Heart right ventricle (tissue), 16 donors: Measurements from ENCODE around the gene EGFR. TPM values are rescaled to one million over a fixed set of nuclear protein-coding genes. Genes with fewer than 3 reads are reported as not detected.

Source experiments
- ATAC-seq, 8 donors: fragments of 200-7000 bp; cut with Tn5 transposase; one replicate each; pipeline ENCODE4 v1.9.1; 2020; ENCODE audit warnings: mild to moderate bottlenecking in 8 of 8, moderate library complexity in 8 of 8, moderate number of reproducible peaks in 1 of 8
- DNase-seq, 2 donors: peaks; one replicate each; pipeline ENCODE4 v3.0.0-alpha.2; 2020
- H3K27ac ChIP-seq, 10 donors: fragments of 200-600 bp; sonication (generic) in 2 of 10; one replicate each; pipeline versions ENCODE4 v1.5.0 to v1.8.0; 2020 to 2022; ENCODE audit warnings: mild to moderate bottlenecking in 3 of 10
- H3K27me3 ChIP-seq, 7 donors: fragments of 200-600 bp; one replicate each; pipeline ENCODE4 v1.8.0; 2021 to 2022; ENCODE audit warnings: mild to moderate bottlenecking in 2 of 7
- H3K36me3 ChIP-seq, 9 donors: fragments of 200-600 bp; sonication (generic) in 1 of 9; one replicate each; pipeline versions ENCODE4 v1.5.0 to v1.8.0; 2020 to 2022; ENCODE audit warnings: mild to moderate bottlenecking in 2 of 9
- H3K4me1 ChIP-seq, 9 donors: fragments of 200-600 bp; sonication (generic) in 1 of 9; one replicate each; pipeline versions ENCODE4 v1.5.0 to v1.8.0; 2020 to 2022; ENCODE audit warnings: mild to moderate bottlenecking in 4 of 9
- H3K4me3 ChIP-seq, 10 donors: fragments of 200-600 bp; sonication (generic) in 2 of 10; one replicate each; pipeline versions ENCODE4 v1.5.0 to v1.8.0; 2020 to 2022; ENCODE audit warnings: mild to moderate bottlenecking in 7 of 10, moderate library complexity in 2 of 10
- H3K9me3 ChIP-seq, 11 donors: fragments of 200-600 bp in 10 of 11; sonication (generic) in 2 of 11; one replicate each; pipeline versions ENCODE4 v1.5.0 to v1.8.0; 2013 to 2022; ENCODE audit warnings: mild to moderate bottlenecking in 2 of 11, control low read depth in 1 of 11, moderate library complexity in 1 of 11
- WGBS, 2 donors: extraction: QIAGEN DNeasy Blood & Tissue Kit; methylation state at CpG; one replicate each; pipeline ENCODE4 v1.1.7; 2013; ENCODE audit warnings: inconsistent platforms in 1 of 2; 5-methylcytosine and 5-hydroxymethylcytosine counted together
- intact Hi-C, 10 donors: fragments of 100-400 bp; cut with DNase I; formaldehyde crosslinking; loops; one replicate each; pipeline versions ENCODE4 v1.11.1 to v1.14.2; 2022
- polyA plus RNA-seq, 2 donors: library from polyadenylated mRNA; stranded (reverse); fragments of 200-250 nt; gene quantifications; one replicate each; pipeline ENCODE4 v1.2.3, GENCODE V29; 2013
- total RNA-seq, 10 donors: library from RNA; stranded (reverse); fragmentation: NEBNext Ultra II Directional in 3 of 10; extraction: Animal tissue kit (Norgen Biotek cat#: 25700) in 3 of 10; gene quantifications; one replicate each; pipeline versions ENCODE4 v1.2.1 to v1.2.4, GENCODE V29; 2021 to 2023
- TF ChIP-seq, protein P1 (sequence below), 9 donors: fragments of 200-600 bp; sonication (generic) in 2 of 9; IDR thresholded peaks; one replicate each; pipeline versions ENCODE4 v1.5.0 to v1.8.0; 2021 to 2022; ENCODE audit warnings: antibody characterized with exemption in 9 of 9, mild to moderate bottlenecking in 5 of 9, moderate library complexity in 1 of 9
- donor health status: Arrhythmogenic right ventricular cardiomyopathy.
- donor health status: ischemic (EF 13 %, LVEDD 7.1; RV severe dilation, severe dysfunction).
- donor health status: healthy with polysubstance abuse.
- donor health status: DM: no; HTN: yes; CAD: no.
- donor health status: DM: no; HTN: no; CAD: no.
- donor health status: ischemic (EF 25% LVEDD 6.9; RV normal size, moderate dysfunction).
- donor health status: ischemic (EF 25% LVEDD 5.7; RV mildly dilated, moderate dysfunction).
- donor health status: healthy.
- donor health status: DM: yes; HTN: yes; CAD: no.
- donor health status: Ischemic cardiomyopathy.
- donor health status: ischemic (EF 35%, LVEDD 5.7; RV mildly dilated, moderate dysfunction).
- donor health status: nonischemic (EF 11% LVEDD 7.7; RV severe dilation, severe dysfunction).
- donor health status: DM: yes; HTN: yes; CAD: no.
- donor health status: PGD.
- donor health status: ischemic (EF 29% LVEDD 5.4; RV normal size, mild dysfunction).
- donor health status: nonischemic (EF 23%, LVEDD 6.1; RV moderate dilation, normal function).

Gene EGFR
- total and polyA plus RNA-seq, 12 donors, result 1.9 to 13.5 (median 7.6) TPM

DNA sequence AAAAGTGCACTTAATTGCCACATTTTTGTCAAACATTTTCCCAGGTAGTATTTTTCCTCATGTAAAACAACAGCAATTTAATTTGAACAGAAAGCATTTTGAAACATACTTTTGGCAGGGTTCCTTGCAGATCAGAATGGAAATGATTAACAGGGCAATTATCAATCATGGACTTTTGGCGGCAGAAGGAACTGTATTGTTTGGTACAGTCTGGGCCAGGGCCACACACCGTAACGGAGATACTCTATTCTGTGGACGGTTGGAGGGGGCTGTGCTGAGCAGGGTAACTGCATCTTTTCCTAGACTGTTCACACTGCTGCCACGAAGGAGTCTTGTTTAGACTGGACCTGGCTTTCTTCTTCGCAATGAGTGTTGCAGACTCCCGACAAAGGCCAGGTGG, 62.3 kb downstream of the EGFR start:
- peaks cover 0 to 3% (median 0%) of the 10 kb centered on the region in 9 donors for H3K36me3 ChIP-seq
- peak overlapping the region in 3 of 10 donors; percentile 41 to 44 (median 43) for H3K27ac ChIP-seq
- WGBS, 2 donors, result 70 to 78% methylated on average over 7 of the region's 7 CpGs
- H3K4me3 ChIP-seq, result no peak overlapping the region
- peak in 2 of 8 donors; percentile 15 to 18 for ATAC-seq
- DNase-seq, result no peak
- intact Hi-C loops, result loop anchor here in 1 of 10 donors (10.0 kb wide), 1 partner anchor 56 kb away; no protein-coding TSS in a partner anchor
- H3K9me3 ChIP-seq, result no peaks in the 10 kb centered on the region
- TF ChIP-seq, protein P1, sequence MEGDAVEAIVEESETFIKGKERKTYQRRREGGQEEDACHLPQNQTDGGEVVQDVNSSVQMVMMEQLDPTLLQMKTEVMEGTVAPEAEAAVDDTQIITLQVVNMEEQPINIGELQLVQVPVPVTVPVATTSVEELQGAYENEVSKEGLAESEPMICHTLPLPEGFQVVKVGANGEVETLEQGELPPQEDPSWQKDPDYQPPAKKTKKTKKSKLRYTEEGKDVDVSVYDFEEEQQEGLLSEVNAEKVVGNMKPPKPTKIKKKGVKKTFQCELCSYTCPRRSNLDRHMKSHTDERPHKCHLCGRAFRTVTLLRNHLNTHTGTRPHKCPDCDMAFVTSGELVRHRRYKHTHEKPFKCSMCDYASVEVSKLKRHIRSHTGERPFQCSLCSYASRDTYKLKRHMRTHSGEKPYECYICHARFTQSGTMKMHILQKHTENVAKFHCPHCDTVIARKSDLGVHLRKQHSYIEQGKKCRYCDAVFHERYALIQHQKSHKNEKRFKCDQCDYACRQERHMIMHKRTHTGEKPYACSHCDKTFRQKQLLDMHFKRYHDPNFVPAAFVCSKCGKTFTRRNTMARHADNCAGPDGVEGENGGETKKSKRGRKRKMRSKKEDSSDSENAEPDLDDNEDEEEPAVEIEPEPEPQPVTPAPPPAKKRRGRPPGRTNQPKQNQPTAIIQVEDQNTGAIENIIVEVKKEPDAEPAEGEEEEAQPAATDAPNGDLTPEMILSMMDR (IDR thresholded peaks at IDR 0.05), result no peak
- H3K4me1 ChIP-seq, result peaks cover 0 to 47% (median 17%) of the 10 kb centered on the region in 9 donors
- H3K27me3 ChIP-seq, result no peaks in the 10 kb centered on the region

DNA sequence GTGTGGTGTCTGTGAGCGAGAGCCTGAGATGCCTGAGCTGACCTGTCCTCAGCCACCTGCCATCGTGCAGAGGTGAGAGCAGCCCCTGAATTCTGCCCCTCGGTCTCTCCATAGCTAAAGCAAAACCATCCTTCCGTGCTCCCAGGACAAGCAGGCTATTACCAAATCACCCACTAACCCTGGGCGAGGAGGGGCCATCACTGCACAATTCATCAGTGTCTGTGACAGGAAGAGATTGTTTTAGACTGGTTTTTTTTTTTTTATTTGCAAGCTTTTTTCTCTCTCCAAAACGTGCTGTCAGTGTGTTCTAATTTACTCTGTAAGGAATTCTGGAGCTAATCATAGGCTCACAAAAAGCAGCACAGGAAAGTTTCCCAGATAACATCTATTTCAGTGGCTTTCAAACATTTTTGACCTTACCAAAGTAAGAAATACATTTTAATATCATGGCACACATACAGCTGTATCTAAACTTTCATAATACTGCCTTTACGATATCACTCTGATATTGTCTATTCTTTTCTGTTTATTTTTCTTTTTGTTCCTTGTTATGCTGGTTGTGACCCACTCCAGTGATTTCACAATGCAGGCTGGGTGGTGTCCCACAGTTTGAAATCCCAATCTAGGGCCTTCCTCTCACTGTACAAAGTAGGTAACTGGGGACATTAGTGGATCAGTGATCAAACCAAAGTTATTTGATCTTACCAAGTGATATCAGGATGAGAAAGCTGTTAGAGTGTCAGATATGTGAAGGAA, 62.8 kb downstream of the EGFR start:
- Histone ChIP-seq H3K4me1 (peaks cover 0 to 47% (median 23%) of the 10 kb centered on the region in 9 donors), H3K27ac (peak overlapping the region in 4 of 10 donors; percentile 20 to 44 (median 42)), H3K27me3 (no peaks in the 10 kb centered on the region), H3K36me3 (peaks cover 0 to 3% (median 0%) of the 10 kb centered on the region in 9 donors), H3K4me3 (no peak overlapping the region), H3K9me3 (no peaks in the 10 kb centered on the region)
- WGBS, 2 donors, result 63 to 68% methylated on average over 7 of the region's 7 CpGs
- TF ChIP-seq, protein P1 (IDR thresholded peaks at IDR 0.05), result no peak
- DNase-seq (no peak), ATAC-seq (peak in 3 of 8 donors; percentile 35 to 49 (median 40))
- intact Hi-C loops, result loop anchor here in 1 of 10 donors (10.0 kb wide), 1 partner anchor 57 kb away; no protein-coding TSS in a partner anchor

DNA sequence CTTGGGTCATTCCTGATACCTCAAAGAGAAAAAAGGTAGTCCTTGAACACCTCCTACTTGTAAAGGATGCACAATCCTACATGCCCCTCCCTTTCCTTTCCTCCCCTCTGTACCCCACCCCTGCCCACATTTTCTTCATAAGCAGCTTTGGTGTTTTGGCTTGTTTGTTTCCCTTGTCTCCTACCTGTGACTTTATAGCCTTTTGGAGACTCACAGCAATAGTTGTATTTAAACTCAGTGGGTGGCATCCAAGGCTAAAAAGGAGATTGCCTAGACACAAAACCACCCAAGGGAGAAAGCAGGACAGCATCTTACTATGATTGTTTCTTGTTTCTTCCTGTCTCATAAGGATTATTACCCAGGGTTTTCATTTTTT, 63.4 kb downstream of the EGFR start:
- TF ChIP-seq, protein P1 (IDR thresholded peaks at IDR 0.05), result no peak
- H3K36me3 ChIP-seq, result peaks cover 0 to 3% (median 0%) of the 10 kb centered on the region in 9 donors
- ATAC-seq (no peak), DNase-seq (no peak)
- H3K27me3 ChIP-seq, result no peaks in the 10 kb centered on the region
- H3K27ac ChIP-seq, result peak overlapping the region in 3 of 10 donors; percentile 20 to 44 (median 43)
- H3K4me3 ChIP-seq, result no peak overlapping the region
- H3K9me3 ChIP-seq, result no peaks in the 10 kb centered on the region
- peaks cover 0 to 49% (median 28%) of the 10 kb centered on the region in 9 donors for H3K4me1 ChIP-seq
- intact Hi-C loops, result loop anchor here in 1 of 10 donors (10.0 kb wide), 1 partner anchor 57 kb away; no protein-coding TSS in a partner anchor

DNA sequence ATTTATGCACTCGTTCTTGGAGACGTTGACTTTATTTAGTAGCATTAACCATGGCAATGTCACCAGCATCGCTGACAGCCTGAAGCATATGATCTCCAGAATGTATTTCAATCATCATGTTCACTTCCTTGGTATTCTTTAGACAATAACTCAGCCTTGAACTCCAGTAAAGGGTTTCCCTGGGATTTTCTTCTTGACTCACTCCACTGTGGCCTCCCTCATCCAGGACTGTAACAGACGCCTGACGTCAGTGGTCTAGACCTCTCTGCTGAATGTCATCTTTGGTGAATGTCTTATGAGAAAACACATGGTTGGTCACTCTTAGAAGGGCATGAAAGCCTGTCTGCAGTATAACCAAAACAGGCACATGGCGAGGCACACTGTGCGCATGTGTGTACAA, 64.4 kb downstream of the EGFR start:
- intact Hi-C loops, result loop anchor here in 1 of 10 donors (10.0 kb wide), 1 partner anchor 58 kb away; no protein-coding TSS in a partner anchor
- Histone ChIP-seq H3K36me3 (peaks cover 0 to 3% (median 0%) of the 10 kb centered on the region in 9 donors), H3K4me3 (no peak overlapping the region), H3K9me3 (no peaks in the 10 kb centered on the region), H3K27me3 (no peaks in the 10 kb centered on the region), H3K27ac (no peak overlapping the region), H3K4me1 (peaks cover 0 to 57% (median 34%) of the 10 kb centered on the region in 9 donors)
- DNase-seq (no peak), ATAC-seq (no peak)
- TF ChIP-seq, protein P1 (IDR thresholded peaks at IDR 0.05), result no peak
- 95 to 96% methylated on average over 7 of the region's 7 CpGs for WGBS, 2 donors
